Measurements from ENCODE around the gene HELZ2. TPM values are rescaled to one million over a fixed set of nuclear protein-coding genes. Genes with fewer than 3 reads are reported as not detected.

HELZ2 gene
- total and polyA plus RNA-seq, 10 of the 15 experiments (the other 5 are each of a cell fraction or from before 2014, with no cell fraction given), result 0.05 to 33.3 (median 6.2) TPM

DNA sequence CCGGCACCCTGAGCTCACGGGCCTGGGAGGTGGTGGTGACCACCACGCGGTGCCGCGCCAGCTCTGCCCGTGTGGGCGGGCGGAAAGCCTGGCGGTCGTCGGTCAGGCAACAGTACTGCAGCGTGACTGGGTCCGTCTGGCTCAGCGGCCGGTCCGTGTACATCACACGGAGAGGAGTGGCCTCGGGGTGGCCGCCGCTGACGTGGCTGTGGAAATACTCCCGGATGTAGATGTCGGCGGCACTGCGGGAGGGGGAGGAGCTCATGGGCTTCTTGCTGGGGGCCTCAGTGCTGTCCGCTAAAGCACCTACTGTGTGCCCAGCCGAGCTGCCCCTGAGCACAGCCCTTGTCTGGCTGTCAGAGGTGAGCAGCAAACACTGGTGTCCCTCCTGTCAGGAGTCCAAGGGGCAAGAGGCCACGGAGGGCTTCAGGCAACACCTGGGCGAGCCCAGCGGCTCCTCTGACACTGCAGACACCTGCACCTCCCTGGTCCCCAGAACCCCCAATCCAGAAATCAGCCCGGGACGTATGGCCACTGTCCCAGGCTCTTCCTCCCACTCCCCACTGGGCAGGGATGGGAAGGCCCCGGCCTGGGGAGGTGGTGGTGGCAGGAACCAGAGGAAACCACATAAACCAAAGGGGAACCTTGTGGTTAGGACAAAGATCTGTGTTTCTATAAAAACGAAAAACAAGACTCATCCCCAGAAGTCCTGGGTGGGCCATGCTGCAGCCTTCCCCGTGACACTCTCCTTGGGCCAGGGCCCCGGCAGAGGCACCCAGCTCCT is 6.5 kb downstream of the HELZ2 start (continued):
- TF ChIP-seq, protein P1, sequence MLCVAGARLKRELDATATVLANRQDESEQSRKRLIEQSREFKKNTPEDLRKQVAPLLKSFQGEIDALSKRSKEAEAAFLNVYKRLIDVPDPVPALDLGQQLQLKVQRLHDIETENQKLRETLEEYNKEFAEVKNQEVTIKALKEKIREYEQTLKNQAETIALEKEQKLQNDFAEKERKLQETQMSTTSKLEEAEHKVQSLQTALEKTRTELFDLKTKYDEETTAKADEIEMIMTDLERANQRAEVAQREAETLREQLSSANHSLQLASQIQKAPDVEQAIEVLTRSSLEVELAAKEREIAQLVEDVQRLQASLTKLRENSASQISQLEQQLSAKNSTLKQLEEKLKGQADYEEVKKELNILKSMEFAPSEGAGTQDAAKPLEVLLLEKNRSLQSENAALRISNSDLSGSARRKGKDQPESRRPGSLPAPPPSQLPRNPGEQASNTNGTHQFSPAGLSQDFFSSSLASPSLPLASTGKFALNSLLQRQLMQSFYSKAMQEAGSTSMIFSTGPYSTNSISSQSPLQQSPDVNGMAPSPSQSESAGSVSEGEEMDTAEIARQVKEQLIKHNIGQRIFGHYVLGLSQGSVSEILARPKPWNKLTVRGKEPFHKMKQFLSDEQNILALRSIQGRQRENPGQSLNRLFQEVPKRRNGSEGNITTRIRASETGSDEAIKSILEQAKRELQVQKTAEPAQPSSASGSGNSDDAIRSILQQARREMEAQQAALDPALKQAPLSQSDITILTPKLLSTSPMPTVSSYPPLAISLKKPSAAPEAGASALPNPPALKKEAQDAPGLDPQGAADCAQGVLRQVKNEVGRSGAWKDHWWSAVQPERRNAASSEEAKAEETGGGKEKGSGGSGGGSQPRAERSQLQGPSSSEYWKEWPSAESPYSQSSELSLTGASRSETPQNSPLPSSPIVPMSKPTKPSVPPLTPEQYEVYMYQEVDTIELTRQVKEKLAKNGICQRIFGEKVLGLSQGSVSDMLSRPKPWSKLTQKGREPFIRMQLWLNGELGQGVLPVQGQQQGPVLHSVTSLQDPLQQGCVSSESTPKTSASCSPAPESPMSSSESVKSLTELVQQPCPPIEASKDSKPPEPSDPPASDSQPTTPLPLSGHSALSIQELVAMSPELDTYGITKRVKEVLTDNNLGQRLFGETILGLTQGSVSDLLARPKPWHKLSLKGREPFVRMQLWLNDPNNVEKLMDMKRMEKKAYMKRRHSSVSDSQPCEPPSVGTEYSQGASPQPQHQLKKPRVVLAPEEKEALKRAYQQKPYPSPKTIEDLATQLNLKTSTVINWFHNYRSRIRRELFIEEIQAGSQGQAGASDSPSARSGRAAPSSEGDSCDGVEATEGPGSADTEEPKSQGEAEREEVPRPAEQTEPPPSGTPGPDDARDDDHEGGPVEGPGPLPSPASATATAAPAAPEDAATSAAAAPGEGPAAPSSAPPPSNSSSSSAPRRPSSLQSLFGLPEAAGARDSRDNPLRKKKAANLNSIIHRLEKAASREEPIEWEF (IDR thresholded peaks at IDR 0.05; ENCODE audit: insufficient replicate concordance, low read depth, low read length), result no peak
- TF ChIP-seq, protein P2, sequence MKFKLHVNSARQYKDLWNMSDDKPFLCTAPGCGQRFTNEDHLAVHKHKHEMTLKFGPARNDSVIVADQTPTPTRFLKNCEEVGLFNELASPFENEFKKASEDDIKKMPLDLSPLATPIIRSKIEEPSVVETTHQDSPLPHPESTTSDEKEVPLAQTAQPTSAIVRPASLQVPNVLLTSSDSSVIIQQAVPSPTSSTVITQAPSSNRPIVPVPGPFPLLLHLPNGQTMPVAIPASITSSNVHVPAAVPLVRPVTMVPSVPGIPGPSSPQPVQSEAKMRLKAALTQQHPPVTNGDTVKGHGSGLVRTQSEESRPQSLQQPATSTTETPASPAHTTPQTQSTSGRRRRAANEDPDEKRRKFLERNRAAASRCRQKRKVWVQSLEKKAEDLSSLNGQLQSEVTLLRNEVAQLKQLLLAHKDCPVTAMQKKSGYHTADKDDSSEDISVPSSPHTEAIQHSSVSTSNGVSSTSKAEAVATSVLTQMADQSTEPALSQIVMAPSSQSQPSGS (IDR thresholded peaks at IDR 0.05; ENCODE audit: low read length), result no peak
- TF ChIP-seq, protein P3, sequence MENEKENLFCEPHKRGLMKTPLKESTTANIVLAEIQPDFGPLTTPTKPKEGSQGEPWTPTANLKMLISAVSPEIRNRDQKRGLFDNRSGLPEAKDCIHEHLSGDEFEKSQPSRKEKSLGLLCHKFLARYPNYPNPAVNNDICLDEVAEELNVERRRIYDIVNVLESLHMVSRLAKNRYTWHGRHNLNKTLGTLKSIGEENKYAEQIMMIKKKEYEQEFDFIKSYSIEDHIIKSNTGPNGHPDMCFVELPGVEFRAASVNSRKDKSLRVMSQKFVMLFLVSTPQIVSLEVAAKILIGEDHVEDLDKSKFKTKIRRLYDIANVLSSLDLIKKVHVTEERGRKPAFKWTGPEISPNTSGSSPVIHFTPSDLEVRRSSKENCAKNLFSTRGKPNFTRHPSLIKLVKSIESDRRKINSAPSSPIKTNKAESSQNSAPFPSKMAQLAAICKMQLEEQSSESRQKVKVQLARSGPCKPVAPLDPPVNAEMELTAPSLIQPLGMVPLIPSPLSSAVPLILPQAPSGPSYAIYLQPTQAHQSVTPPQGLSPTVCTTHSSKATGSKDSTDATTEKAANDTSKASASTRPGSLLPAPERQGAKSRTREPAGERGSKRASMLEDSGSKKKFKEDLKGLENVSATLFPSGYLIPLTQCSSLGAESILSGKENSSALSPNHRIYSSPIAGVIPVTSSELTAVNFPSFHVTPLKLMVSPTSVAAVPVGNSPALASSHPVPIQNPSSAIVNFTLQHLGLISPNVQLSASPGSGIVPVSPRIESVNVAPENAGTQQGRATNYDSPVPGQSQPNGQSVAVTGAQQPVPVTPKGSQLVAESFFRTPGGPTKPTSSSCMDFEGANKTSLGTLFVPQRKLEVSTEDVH (IDR thresholded peaks at IDR 0.05; ENCODE audit: low read depth, partially characterized antibody), result no peak
- TF ChIP-seq TCF3 (IDR thresholded peaks at IDR 0.05; ENCODE audit: borderline replicate concordance, insufficient read depth, low read depth, low read length) (peak; percentile 55; the same call in 1 of the 2 replicates), JUND (IDR thresholded peaks at IDR 0.05; ENCODE audit: low read depth, low read length) (no peak), IRF4 (IDR thresholded peaks at IDR 0.05; ENCODE audit: low read depth, low read length) (0 out of 2 replicates have a peak, but pooled peaks have one; percentile 16), SRF (IDR thresholded peaks at IDR 0.05; ENCODE audit: low read depth in 2 of 2, low read length in 2 of 2) (0 out of 4 replicates have a peak, but pooled peaks of 1 of the 2 experiments have one; percentile 1), PAX5 (IDR thresholded peaks at IDR 0.05; ENCODE audit: borderline replicate concordance, low read depth, low read length) (peak; percentile 71; the same call in 1 of the 2 replicates), POU2F2 (IDR thresholded peaks at IDR 0.05; ENCODE audit: borderline replicate concordance, low read depth, low read length) (peak; percentile 17; the same call in 1 of the 3 replicates), TCF12 (IDR thresholded peaks at IDR 0.05; ENCODE audit: low read depth, low read length) (0 out of 2 replicates have a peak, but pooled peaks have one; percentile 3)
- TF ChIP-seq, protein P4, sequence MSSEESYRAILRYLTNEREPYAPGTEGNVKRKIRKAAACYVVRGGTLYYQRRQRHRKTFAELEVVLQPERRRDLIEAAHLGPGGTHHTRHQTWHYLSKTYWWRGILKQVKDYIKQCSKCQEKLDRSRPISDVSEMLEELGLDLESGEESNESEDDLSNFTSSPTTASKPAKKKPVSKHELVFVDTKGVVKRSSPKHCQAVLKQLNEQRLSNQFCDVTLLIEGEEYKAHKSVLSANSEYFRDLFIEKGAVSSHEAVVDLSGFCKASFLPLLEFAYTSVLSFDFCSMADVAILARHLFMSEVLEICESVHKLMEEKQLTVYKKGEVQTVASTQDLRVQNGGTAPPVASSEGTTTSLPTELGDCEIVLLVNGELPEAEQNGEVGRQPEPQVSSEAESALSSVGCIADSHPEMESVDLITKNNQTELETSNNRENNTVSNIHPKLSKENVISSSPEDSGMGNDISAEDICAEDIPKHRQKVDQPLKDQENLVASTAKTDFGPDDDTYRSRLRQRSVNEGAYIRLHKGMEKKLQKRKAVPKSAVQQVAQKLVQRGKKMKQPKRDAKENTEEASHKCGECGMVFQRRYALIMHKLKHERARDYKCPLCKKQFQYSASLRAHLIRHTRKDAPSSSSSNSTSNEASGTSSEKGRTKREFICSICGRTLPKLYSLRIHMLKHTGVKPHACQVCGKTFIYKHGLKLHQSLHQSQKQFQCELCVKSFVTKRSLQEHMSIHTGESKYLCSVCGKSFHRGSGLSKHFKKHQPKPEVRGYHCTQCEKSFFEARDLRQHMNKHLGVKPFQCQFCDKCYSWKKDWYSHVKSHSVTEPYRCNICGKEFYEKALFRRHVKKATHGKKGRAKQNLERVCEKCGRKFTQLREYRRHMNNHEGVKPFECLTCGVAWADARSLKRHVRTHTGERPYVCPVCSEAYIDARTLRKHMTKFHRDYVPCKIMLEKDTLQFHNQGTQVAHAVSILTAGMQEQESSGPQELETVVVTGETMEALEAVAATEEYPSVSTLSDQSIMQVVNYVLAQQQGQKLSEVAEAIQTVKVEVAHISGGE (CRISPR knock-in tag; IDR thresholded peaks at IDR 0.05), result no peak
- TF ChIP-seq, protein P5, sequence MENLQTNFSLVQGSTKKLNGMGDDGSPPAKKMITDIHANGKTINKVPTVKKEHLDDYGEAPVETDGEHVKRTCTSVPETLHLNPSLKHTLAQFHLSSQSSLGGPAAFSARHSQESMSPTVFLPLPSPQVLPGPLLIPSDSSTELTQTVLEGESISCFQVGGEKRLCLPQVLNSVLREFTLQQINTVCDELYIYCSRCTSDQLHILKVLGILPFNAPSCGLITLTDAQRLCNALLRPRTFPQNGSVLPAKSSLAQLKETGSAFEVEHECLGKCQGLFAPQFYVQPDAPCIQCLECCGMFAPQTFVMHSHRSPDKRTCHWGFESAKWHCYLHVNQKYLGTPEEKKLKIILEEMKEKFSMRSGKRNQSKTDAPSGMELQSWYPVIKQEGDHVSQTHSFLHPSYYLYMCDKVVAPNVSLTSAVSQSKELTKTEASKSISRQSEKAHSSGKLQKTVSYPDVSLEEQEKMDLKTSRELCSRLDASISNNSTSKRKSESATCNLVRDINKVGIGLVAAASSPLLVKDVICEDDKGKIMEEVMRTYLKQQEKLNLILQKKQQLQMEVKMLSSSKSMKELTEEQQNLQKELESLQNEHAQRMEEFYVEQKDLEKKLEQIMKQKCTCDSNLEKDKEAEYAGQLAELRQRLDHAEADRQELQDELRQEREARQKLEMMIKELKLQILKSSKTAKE (IDR thresholded peaks at IDR 0.05; ENCODE audit: low read depth, poor library complexity, severe bottlenecking), result peak; percentile 66

All from GM12878 (cell line).